Measurements from ENCODE around the gene SOX18. TPM values are rescaled to one million over a fixed set of nuclear protein-coding genes. Genes with fewer than 3 reads are reported as not detected.

The SOX18 gene
- total and polyA plus RNA-seq, 2 of the 13 experiments (the other 11 are each of a cell fraction or from before 2014, with no cell fraction given), result 1.6 to 1.9 TPM

GRCh38 chr20:64055893-64056638 is 6.6 kb upstream of the SOX18 start (continued):
- no peak for TF ChIP-seq AHDC1 (CRISPR knock-in tag; IDR thresholded peaks at IDR 0.05; ENCODE audit: borderline replicate concordance)
- TF ChIP-seq PHB2 (IDR thresholded peaks at IDR 0.05; ENCODE audit: partially characterized antibody), result no peak
- 0 out of 2 replicates have a peak, but pooled peaks have one; percentile 15 for TF ChIP-seq CSRNP1 (CRISPR knock-in tag; IDR thresholded peaks at IDR 0.05)
- no peak for TF ChIP-seq ZNF10 (CRISPR knock-in tag; IDR thresholded peaks at IDR 0.05; ENCODE audit: borderline replicate concordance, low read depth)
- no peak; the same call in 1 of the 2 replicates for TF ChIP-seq DR1 (CRISPR knock-in tag; IDR thresholded peaks at IDR 0.05)
- TF ChIP-seq TBL1XR1 (IDR thresholded peaks at IDR 0.05; ENCODE audit: borderline replicate concordance, low read length, partially characterized antibody), result no peak
- peak; percentile 91 for TF ChIP-seq HDAC2 (CRISPR knock-in tag; IDR thresholded peaks at IDR 0.05)
- no peak; the same call in 1 of the 2 replicates for TF ChIP-seq ZNF367 (CRISPR knock-in tag; IDR thresholded peaks at IDR 0.05; ENCODE audit: borderline replicate concordance)
- peak; percentile 61; the same call in 1 of the 2 replicates for TF ChIP-seq MED1 (CRISPR knock-in tag; IDR thresholded peaks at IDR 0.05)
- TF ChIP-seq FOXK2 (IDR thresholded peaks at IDR 0.05), result no peak
- no peak for TF ChIP-seq ZNF124 (CRISPR knock-in tag; IDR thresholded peaks at IDR 0.05)
- TF ChIP-seq CHCHD3 (CRISPR knock-in tag; IDR thresholded peaks at IDR 0.05), result 0 out of 2 replicates have a peak, but pooled peaks have one; percentile 42
- TF ChIP-seq ZBTB20 (CRISPR knock-in tag; IDR thresholded peaks at IDR 0.05; ENCODE audit: borderline replicate concordance, low read depth), result peak; percentile 42; the same call in 1 of the 2 replicates
- no peak for TF ChIP-seq XBP1 (CRISPR knock-in tag; IDR thresholded peaks at IDR 0.05)
- TF ChIP-seq ZNF530 (CRISPR knock-in tag; IDR thresholded peaks at IDR 0.05; ENCODE audit: low read depth), result no peak
- no peak for TF ChIP-seq MTA3 (CRISPR knock-in tag; IDR thresholded peaks at IDR 0.05)
- no peak; the same call in 1 of the 2 replicates for TF ChIP-seq ZNF75D (CRISPR knock-in tag; IDR thresholded peaks at IDR 0.05; ENCODE audit: borderline replicate concordance)
- no peak for TF ChIP-seq ZNF224 (CRISPR knock-in tag; IDR thresholded peaks at IDR 0.05)
- peak; percentile 89 for TF ChIP-seq ZSCAN9 (CRISPR knock-in tag; IDR thresholded peaks at IDR 0.05; ENCODE audit: borderline replicate concordance)
- no peak; the same call in 1 of the 2 replicates for TF ChIP-seq ZNF615 (CRISPR knock-in tag; IDR thresholded peaks at IDR 0.05; ENCODE audit: borderline replicate concordance)
- TF ChIP-seq MED13 (CRISPR knock-in tag; IDR thresholded peaks at IDR 0.05), result 0 out of 2 replicates have a peak, but pooled peaks have one; percentile 35
- no peak for TF ChIP-seq PLSCR1 (CRISPR knock-in tag; IDR thresholded peaks at IDR 0.05; ENCODE audit: borderline replicate concordance)
- no peak; the same call in 1 of the 2 replicates for TF ChIP-seq SNAI1 (CRISPR knock-in tag; IDR thresholded peaks at IDR 0.05; ENCODE audit: borderline replicate concordance)

Measured in HepG2 (cell line).